ENCODE data around the gene BANF2.

DNA sequence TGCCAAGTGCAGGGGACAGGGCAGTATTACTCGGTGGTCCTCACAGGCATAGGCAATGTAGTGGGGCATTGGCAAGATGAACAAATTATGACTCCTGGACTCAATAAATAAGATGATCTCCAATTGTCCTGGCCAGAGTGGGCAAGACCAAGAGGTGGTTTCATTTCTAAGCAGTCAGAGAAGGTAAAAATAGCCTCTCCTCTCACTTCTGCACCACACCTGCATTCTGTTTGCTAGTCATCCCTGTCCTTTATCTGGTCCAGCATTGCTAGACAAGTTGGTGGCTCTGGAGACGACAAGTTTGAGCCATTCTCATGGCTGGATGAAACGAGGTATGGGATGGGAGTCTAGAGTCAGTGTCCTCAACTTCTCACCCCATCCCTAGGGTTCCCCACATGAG, 83.0 kb downstream of the BANF2 start:
- TF ChIP-seq EZH2 (IDR thresholded peaks at IDR 0.05) (no peak), CTCF (IDR thresholded peaks at IDR 0.05) (no peak)
